RWPE2 (cell line): Measurements from ENCODE around the gene ABHD6.
A peak's percentile ranks its signal among the peaks of the same experiment; 100 is the strongest.

Experiments
- ATAC-seq: fragments of 200-7000 bp; cut with Tn5 transposase; 3 replicates; pipeline ENCODE4 v1.9.1; 2021; ENCODE audit warnings: low read depth
- DNase-seq: peaks from one replicate; pipeline ENCODE4 v3.0.0-alpha.2; 2020; ENCODE audit warnings: low spot score
- H3K27ac ChIP-seq: fragments of 450-650 bp; 2 replicates; pipeline ENCODE4 v1.5.1; 2017; ENCODE audit warnings: mild to moderate bottlenecking; ENCODE audit not compliant: poor library complexity, severe bottlenecking
- H3K27me3 ChIP-seq: fragments of 250-450 bp; sonication (Bioruptor Pico); 2 replicates; pipeline ENCODE4 v1.5.1; 2021; ENCODE audit warnings: mild to moderate bottlenecking, moderate library complexity; ENCODE audit not compliant: insufficient read depth, poor library complexity, severe bottlenecking
- H3K36me3 ChIP-seq: fragments of 250-450 bp; sonication (Bioruptor Pico); 2 replicates; pipeline ENCODE4 v1.5.1; 2020; ENCODE audit warnings: low read depth, mild to moderate bottlenecking, moderate library complexity
- H3K4me1 ChIP-seq: fragments of 250-450 bp; sonication (Bioruptor Pico); 2 replicates; pipeline ENCODE4 v1.5.1; 2021; ENCODE audit warnings: mild to moderate bottlenecking, moderate library complexity; ENCODE audit not compliant: insufficient read depth, poor library complexity, severe bottlenecking
- H3K4me3 ChIP-seq: fragments of 250-450 bp; sonication (Bioruptor Pico); 2 replicates; pipeline ENCODE4 v1.5.1; 2021; ENCODE audit warnings: mild to moderate bottlenecking, moderate library complexity; ENCODE audit not compliant: severe bottlenecking
- H3K9me3 ChIP-seq: fragments of 250-450 bp; sonication (Bioruptor Pico); 2 replicates; pipeline ENCODE4 v1.5.1; 2021; ENCODE audit warnings: mild to moderate bottlenecking, moderate library complexity; ENCODE audit not compliant: severe bottlenecking
- CTCF ChIP-seq: fragments of 450-650 bp; IDR thresholded peaks from one replicate; pipeline ENCODE4 v1.5.1; 2017; ENCODE audit warnings: mild to moderate bottlenecking, moderate library complexity; ENCODE audit not compliant: poor library complexity, severe bottlenecking

ABHD6 gene

GRCh38 chr3:58202917-58203360 is 34.7 kb upstream of the ABHD6 start:
- ATAC-seq = no peak
- Histone ChIP-seq H3K36me3 (no peaks in the 10 kb centered on the region), H3K4me3 (no peak overlapping the region), H3K9me3 (no peaks in the 10 kb centered on the region), H3K4me1 (peaks cover 18% of the 10 kb centered on the region), H3K27ac (no peak overlapping the region), H3K27me3 (no peaks in the 10 kb centered on the region)
- TF ChIP-seq CTCF = no peak
- no peak for DNase-seq

GRCh38 chr3:58203541-58203940 is 34.1 kb upstream of the ABHD6 start:
- no peak for DNase-seq
- H3K9me3 ChIP-seq = no peaks in the 10 kb centered on the region
- no peak for ATAC-seq
- H3K27ac ChIP-seq = no peak overlapping the region
- H3K27me3 ChIP-seq = no peaks in the 10 kb centered on the region
- H3K36me3 ChIP-seq = no peaks in the 10 kb centered on the region
- TF ChIP-seq CTCF = no peak
- no peak overlapping the region for H3K4me3 ChIP-seq
- H3K4me1 ChIP-seq = peaks cover 17% of the 10 kb centered on the region

- peaks cover 13% of the 10 kb centered on the region for H3K4me1 ChIP-seq
- no peak for DNase-seq
- TF ChIP-seq CTCF = no peak
- ATAC-seq = no peak
- H3K36me3 ChIP-seq = no peaks in the 10 kb centered on the region
- H3K9me3 ChIP-seq = no peaks in the 10 kb centered on the region
- no peak overlapping the region for H3K4me3 ChIP-seq
- no peak overlapping the region for H3K27ac ChIP-seq
- H3K27me3 ChIP-seq = no peaks in the 10 kb centered on the region
These were observed 32.9 kb upstream of the ABHD6 start for GRCh38 chr3:58204720-58205119.

GRCh38 chr3:58205981-58206380 is 31.6 kb upstream of the ABHD6 start:
- no peak for ATAC-seq
- no peak for DNase-seq

More at GRCh38 chr3:58205981-58206380, 31.6 kb upstream of the ABHD6 start:
- Histone ChIP-seq H3K9me3 (no peaks in the 10 kb centered on the region), H3K4me3 (no peak overlapping the region), H3K4me1 (peaks cover 13% of the 10 kb centered on the region), H3K27me3 (no peaks in the 10 kb centered on the region), H3K36me3 (no peaks in the 10 kb centered on the region), H3K27ac (peak overlapping the region; percentile 33)
- no peak for TF ChIP-seq CTCF
